Omental fat pad (tissue), 4 donors: Measurements from ENCODE around the gene ASRGL1. TPM values are rescaled to one million over a fixed set of nuclear protein-coding genes. Genes with fewer than 3 reads are reported as not detected.
A peak's percentile ranks its signal among the peaks of the same experiment; 100 is the strongest.

ENCODE experiments used
- ATAC-seq: fragments of 150-250 bp; one replicate; pipeline ENCODE4 v1.9.1; 2016; ENCODE audit warnings: mild to moderate bottlenecking, moderate library complexity; ENCODE audit not compliant: low FRiP score
- DNase-seq: peaks from one replicate; pipeline ENCODE4 v3.0.0-alpha.2; 2019; ENCODE audit warnings: low spot score
- CTCF ChIP-seq, 3 donors: fragments of 450-650 bp; IDR thresholded peaks; one replicate each; pipeline ENCODE4 v1.5.1; 2016 to 2017; ENCODE audit warnings: antibody characterized with exemption in 3 of 3, mild to moderate bottlenecking in 3 of 3, moderate library complexity in 2 of 3
- total RNA-seq, 4 donors: library from RNA; depleted of rRNA; stranded (reverse); fragments of >200 nt; gene quantifications; one replicate each; pipeline ENCODE4 v1.1.0, GENCODE V29; 2016

The ASRGL1 gene
- total RNA-seq, 4 donors from 2014 or later = 7.1 to 57.9 (median 31.3) TPM

DNA sequence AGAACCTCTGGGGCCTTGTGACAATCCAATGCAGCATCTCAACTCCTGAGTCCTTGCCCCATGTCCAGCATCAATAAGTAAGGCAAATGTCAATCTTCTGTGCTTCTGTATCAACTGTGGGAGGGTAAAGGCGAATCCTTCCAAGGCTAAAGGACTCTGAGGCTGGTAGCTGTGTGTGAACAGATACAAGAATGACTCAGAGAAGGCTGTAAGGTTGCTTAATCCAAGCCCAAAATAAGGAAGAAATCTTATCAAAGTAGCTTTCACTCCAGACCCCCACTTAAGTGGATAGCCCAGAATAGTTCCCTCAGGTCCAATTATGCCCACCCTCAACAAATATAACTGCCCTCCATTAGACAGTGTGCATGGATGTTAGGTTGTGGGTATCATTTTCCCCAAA, 53.5 kb downstream of the ASRGL1 start:
- ATAC-seq (no peak), DNase-seq (no peak)
- TF ChIP-seq CTCF (IDR thresholded peaks at IDR 0.05) = no peak

GRCh38 chr11:62391642-62392425, 54.6 kb downstream of the ASRGL1 start:
- TF ChIP-seq CTCF (IDR thresholded peaks at IDR 0.05) = no peak
- DNase-seq (no peak), ATAC-seq (no peak)

- no peak for DNase-seq
- TF ChIP-seq CTCF (IDR thresholded peaks at IDR 0.05) = no peak
- ATAC-seq = no peak
Measured at GRCh38 chr11:62392506-62392905, 55.3 kb downstream of the ASRGL1 start.

DNA sequence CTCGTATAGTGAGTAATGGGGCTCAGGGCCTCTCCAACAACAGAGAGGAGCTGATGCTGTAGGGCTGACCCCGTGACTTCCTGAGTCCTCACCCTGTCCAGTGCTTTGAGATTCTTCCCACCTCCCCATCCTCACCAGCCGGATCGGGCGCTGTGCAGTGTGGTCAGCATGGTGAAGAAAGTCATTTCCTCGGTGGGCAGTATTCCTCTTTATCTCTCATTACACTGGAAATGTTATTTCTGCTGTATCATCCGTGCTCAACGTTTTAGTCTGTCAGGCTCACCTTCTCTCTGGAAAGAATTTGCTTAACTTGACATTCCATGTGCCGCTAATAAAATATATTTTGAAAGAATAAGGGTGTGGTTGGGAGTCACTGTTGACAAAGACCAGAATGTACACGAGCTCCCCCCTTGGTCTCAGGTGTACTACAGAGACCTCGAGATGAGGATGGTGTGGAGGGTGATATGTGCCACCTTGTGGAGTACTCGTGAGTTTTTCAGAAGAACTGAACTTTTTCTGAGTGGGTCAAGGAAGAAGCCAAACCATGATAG, 55.9 kb downstream of the ASRGL1 start:
- ATAC-seq (peak; percentile 56), DNase-seq (no peak)
- no peak for TF ChIP-seq CTCF (IDR thresholded peaks at IDR 0.05)

DNA sequence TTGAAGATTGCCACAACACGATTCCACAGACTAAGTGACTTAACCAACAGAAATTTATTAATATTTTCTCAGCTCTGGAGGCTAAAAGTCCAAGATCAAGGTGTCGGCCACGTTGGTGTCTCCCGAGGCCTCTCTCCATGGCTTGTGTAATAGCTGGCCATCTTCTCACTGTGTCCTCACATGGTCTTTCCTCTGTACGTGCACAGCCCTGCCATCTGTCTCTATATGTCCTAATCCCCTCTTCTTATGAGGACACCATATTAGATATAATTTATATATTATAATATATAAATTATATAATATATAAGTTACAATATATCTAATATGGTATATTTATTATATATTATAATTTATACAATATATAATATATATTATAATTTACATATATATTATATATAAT, 56.5 kb downstream of the ASRGL1 start:
- ATAC-seq = no peak
- TF ChIP-seq CTCF (IDR thresholded peaks at IDR 0.05) = no peak
- DNase-seq = no peak

DNA sequence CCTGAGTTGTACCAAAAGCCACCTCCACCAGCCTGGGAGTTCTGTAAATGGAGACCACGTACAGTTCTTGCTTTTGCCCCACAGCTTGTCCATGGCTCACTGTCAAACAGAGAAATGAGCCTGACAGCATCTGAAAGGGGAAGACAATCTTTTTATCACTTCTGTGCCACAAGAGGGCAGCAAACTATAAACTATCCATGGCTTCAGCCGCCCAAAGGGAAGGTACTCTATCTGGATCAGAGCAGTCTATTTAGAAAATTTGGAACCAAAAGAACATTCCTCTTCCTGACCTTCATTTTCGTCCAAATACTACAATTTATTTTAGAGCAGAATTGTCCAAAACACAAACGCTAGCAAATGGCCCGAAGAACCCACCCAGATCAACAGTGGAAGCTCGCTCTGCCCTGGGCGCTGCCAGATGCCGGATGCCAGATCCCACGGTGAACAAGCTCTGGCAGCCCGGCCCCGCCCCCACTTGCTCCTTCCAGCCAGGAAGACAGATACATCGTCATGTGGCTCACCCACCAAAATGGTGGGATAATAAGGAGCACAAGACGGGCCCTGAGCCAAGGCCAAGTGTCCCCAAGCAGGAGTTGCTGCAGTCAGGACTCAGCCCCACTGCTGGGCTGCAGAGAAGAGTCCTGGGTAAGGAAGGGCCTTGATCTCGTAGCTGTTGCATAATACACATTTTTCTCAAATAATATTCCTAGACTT, 57.7 kb downstream of the ASRGL1 start:
- TF ChIP-seq CTCF (IDR thresholded peaks at IDR 0.05) = peak in 1 of 3 donors; percentile 4
- peak; percentile 76 for ATAC-seq
- DNase-seq = no peak
